ENCODE data around the gene GPR155. TPM values are rescaled to one million over a fixed set of nuclear protein-coding genes. Genes with fewer than 3 reads are reported as not detected.

Gene GPR155
- total RNA-seq, 1 donor from 2014 or later: 0.74 TPM

DNA sequence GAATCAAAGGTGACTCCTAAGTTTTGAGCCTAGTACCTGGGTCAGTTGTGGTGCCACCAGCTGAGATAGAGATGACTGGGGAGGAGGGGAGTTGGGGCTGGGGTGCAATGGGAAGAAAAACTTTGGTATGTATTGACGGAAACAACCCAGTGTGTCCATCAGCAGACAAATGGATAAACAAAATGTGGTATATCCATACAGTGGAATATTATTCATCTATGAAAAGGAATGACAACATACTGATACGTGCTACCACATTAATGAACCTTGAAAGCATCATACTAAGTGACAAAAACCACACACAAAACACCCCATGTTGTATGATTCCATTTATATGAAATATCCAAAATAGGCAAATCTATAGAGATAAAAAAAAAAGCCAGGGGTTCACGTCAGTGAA lies 41.1 kb upstream of the GPR155 start:
- Mint-ChIP-seq H3K27me3 (peaks cover 12% of the 10 kb centered on the region), H3K27ac (no peak overlapping the region), H3K9me3 (ENCODE audit: low read depth) (peaks cover 12% of the 10 kb centered on the region), H3K36me3 (ENCODE audit: insufficient read depth) (no peaks in the 10 kb centered on the region), H3K4me3 (ENCODE audit: low read depth) (no peak overlapping the region), H3K4me1 (ENCODE audit: low read depth) (no peaks in the 10 kb centered on the region)
- DNase-seq (ENCODE audit: low spot score, unreplicated experiment): no peak
- no peak for TF ChIP-seq CTCF (IDR thresholded peaks at IDR 0.05; ENCODE audit: unreplicated experiment)

DNA sequence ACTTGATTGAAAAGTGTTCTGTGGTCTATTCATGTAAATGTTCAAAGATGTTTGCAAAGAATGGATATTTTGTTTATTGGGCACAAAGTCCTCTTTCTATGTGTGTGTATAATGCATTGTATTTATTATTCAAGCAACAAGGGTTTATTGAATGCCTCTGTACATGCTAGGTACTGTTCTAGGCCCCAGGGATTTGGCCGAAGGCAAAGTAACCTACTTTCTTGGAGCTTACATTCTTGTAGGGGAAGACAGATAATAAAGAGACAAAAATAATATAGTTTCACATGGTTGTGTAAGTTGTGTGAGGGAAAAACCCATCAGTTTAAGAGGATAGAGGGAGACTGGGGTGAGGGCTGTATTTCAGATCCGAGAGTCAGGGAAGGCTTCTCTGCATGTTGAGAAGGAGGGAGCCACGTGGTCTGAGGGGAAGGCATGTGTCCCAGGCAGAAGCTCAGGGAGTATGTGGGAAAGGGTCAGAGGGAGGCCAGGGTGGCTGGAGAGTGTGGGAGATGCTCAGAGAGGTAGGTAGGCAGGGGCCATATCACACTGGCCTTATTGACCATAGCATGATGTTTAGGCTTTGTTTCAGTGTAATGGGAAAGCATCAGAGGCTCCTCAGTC lies 40.4 kb upstream of the GPR155 start:
- DNase-seq (ENCODE audit: low spot score, unreplicated experiment): no peak
- no peaks in the 10 kb centered on the region for H3K36me3 Mint-ChIP-seq (ENCODE audit: insufficient read depth)
- no peak for TF ChIP-seq CTCF (IDR thresholded peaks at IDR 0.05; ENCODE audit: unreplicated experiment)
- H3K27ac Mint-ChIP-seq: no peak overlapping the region
- H3K27me3 Mint-ChIP-seq: peaks cover 12% of the 10 kb centered on the region
- no peak overlapping the region for H3K4me3 Mint-ChIP-seq (ENCODE audit: low read depth)
- no peaks in the 10 kb centered on the region for H3K4me1 Mint-ChIP-seq (ENCODE audit: low read depth)
- H3K9me3 Mint-ChIP-seq (ENCODE audit: low read depth): peaks cover 12% of the 10 kb centered on the region

DNA sequence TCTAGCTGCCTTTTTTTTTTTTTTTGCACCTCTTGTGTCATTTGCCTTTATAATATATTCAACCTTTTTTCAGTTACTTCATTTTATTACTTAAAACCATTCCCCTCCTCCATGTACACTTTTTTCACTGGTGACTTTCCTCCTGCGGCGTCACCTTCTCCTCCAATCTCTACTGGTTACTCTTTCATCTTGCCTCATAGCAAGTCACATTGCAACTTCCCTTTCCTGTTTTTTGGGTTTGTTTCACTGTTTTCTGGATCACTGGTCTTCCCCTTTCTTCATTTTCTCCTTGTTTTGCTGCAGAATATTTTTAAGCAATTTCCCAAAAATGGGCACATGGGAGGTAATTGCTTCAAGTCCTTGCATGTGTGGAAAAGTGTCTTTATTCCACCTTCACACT lies 37.7 kb upstream of the GPR155 start:
- Mint-ChIP-seq H3K27ac (no peak overlapping the region), H3K27me3 (peaks cover 23% of the 10 kb centered on the region), H3K4me1 (ENCODE audit: low read depth) (no peaks in the 10 kb centered on the region), H3K4me3 (ENCODE audit: low read depth) (no peak overlapping the region), H3K36me3 (ENCODE audit: insufficient read depth) (no peaks in the 10 kb centered on the region), H3K9me3 (ENCODE audit: low read depth) (peaks cover 12% of the 10 kb centered on the region)
- no peak for TF ChIP-seq CTCF (IDR thresholded peaks at IDR 0.05; ENCODE audit: unreplicated experiment)
- DNase-seq (ENCODE audit: low spot score, unreplicated experiment): no peak

DNA sequence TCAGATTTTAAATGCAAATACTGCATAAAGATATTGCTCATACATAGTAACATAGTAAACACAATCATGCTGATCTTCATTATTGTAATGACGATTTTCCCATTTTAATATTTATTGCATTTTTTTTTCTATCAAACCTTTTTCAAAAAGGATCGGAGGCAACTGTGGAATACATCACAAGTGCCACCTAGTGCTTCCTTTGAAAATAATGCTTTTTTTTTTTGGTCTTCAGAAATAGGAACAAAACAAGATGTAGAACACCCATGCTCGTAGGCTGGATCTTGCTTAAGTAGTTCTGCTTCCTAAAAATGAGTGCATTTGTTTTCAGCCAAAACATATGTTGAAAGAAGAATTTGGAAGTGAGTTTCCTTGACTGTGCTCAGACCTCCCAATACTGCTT lies 35.7 kb upstream of the GPR155 start:
- H3K27ac Mint-ChIP-seq: no peak overlapping the region
- no peak for DNase-seq (ENCODE audit: low spot score, unreplicated experiment)
- H3K27me3 Mint-ChIP-seq: peaks cover 26% of the 10 kb centered on the region
- H3K4me1 Mint-ChIP-seq (ENCODE audit: low read depth): no peaks in the 10 kb centered on the region
- TF ChIP-seq CTCF (IDR thresholded peaks at IDR 0.05; ENCODE audit: unreplicated experiment): peak; percentile 35
- peaks cover 6% of the 10 kb centered on the region for H3K9me3 Mint-ChIP-seq (ENCODE audit: low read depth)
- no peaks in the 10 kb centered on the region for H3K36me3 Mint-ChIP-seq (ENCODE audit: insufficient read depth)
- no peak overlapping the region for H3K4me3 Mint-ChIP-seq (ENCODE audit: low read depth)

DNA sequence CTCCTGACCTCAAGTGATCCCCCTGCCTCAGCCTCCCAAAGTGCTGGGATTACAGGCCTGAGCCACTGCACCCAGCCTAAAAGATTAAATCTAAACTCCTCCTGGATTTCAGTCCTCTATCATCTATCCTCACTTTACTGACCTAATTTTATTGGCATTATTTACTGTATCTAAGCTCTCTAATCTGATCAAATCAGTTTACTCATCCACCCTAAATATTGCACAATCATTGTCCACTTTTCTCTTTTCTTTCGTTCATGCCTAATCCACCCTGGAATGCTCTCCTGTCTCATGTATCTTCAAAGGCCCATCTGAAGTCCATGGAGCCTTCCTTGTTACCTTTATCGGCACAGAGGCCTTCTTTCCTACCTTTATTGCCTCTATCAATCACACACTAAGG lies 31.6 kb upstream of the GPR155 start:
- Mint-ChIP-seq H3K36me3 (ENCODE audit: insufficient read depth) (peaks cover 2% of the 10 kb centered on the region), H3K9me3 (ENCODE audit: low read depth) (peaks cover 14% of the 10 kb centered on the region), H3K27me3 (peaks cover 14% of the 10 kb centered on the region), H3K4me1 (ENCODE audit: low read depth) (no peaks in the 10 kb centered on the region), H3K27ac (no peak overlapping the region), H3K4me3 (ENCODE audit: low read depth) (no peak overlapping the region)
- DNase-seq (ENCODE audit: low spot score, unreplicated experiment): no peak
- no peak for TF ChIP-seq CTCF (IDR thresholded peaks at IDR 0.05; ENCODE audit: unreplicated experiment)

Measured in progenitor cell of endocrine pancreas (in vitro differentiated cells).